Right ventricle myocardium inferior (tissue), 1 donor: ENCODE results near the gene RRP15. TPM values are rescaled to one million over a fixed set of nuclear protein-coding genes. Genes with fewer than 3 reads are reported as not detected.

Experiments
- ATAC-seq: fragments of 200-7000 bp; cut with Tn5 transposase; one replicate; pipeline ENCODE4 v1.9.1; 2020; ENCODE audit warnings: mild to moderate bottlenecking, moderate library complexity
- DNase-seq: peaks from one replicate; pipeline ENCODE4 v3.0.0; 2021; ENCODE audit errors: missing footprints
- intact Hi-C: fragments of 100-400 bp; cut with DNase I; formaldehyde crosslinking; loops from one replicate; pipeline ENCODE4 v1.11.0; 2022
- total RNA-seq: library from RNA; stranded (reverse); fragmentation: NEBNext Ultra II Directional; extraction: Animal tissue kit (Norgen Biotek cat#: 25700); gene quantifications from one replicate; pipeline ENCODE4 v1.2.1, GENCODE V29; 2021
- donor health status: DM: no; HTN: yes; CAD: no; lungs with severe emphysema.

RRP15 gene
- total RNA-seq, 1 donor from 2014 or later, result 21.9 TPM

DNA sequence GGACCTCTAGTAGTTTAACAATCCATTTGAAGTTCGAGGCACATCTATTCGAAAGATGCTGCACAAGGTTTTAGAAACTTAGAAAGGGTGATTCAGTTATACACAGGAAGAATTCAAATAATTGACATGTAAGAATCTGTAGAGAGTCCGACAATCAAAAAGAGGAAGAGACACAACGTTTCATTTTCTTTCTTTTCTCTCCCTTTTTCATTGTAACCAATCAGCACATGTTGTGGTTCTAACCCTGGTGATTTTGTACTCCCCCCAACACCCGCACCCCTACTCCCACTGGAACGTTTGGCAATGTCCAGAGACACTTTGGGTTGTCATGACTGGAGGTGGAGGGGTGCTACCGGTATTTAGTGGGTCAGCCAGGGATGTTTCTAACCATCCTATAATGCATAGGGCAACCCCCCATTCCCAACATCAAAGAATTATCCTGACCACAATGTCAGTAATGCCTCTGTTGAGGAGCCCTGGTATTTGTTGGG, 65.0 kb downstream of the RRP15 start:
- ATAC-seq (no peak), DNase-seq (no peak)
- intact Hi-C loops, result no loop called here

DNA sequence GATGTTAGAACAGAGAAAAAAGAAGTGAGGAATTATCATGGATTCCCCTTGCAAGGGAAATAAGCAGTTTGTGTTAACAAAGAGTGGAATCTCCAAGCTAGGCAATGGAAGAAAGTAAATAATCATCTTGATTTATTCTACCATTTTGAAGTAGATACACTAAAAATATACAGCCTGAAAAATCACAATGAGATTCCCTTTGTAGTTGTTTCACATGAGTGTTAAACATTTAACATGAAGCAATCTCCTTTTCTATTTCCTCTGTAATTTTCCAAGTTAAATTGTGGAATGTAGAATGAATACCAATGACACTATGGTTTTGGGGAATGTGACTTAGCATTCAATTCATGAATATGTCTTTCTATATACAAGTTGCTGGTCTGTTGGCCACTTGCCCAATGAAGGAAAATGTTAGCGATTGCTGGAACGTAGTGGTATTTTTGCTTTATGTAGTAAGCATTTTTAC, 65.7 kb downstream of the RRP15 start:
- intact Hi-C loops, result no loop called here
- no peak for DNase-seq
- ATAC-seq, result no peak

- DNase-seq, result peak; percentile 71
- intact Hi-C loops, result no loop called here
- peak; percentile 66 for ATAC-seq
Observed at GRCh38 chr1:218351391-218352074, 66.4 kb downstream of the RRP15 start.

GRCh38 chr1:218352075-218352438, 67.0 kb downstream of the RRP15 start:
- DNase-seq (no peak), ATAC-seq (peak; percentile 2)
- intact Hi-C loops, result no loop called here

GRCh38 chr1:218353656-218354055, 68.6 kb downstream of the RRP15 start:
- ATAC-seq (no peak), DNase-seq (no peak)
- intact Hi-C loops, result no loop called here

DNA sequence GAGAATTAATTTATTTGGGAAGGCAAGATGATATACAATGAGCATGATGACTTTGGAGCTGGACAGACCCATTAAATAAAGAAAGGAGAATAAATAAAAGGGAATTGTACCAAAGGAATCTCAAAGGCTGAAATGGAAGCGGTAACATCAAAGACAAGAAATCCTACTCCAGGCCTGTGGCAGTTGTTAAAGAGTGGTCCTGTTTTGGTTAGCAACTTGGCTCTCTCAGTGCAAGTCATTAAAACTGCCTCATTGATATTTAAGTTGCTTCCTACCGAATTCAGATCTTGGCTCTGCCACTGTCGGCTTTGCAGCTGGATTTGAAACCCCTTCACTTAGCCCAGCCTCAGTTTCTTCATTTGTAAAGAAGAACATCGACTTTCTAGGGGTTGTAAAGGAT, 70.2 kb downstream of the RRP15 start:
- DNase-seq (no peak), ATAC-seq (no peak)
- intact Hi-C loops, result no loop called here

DNA sequence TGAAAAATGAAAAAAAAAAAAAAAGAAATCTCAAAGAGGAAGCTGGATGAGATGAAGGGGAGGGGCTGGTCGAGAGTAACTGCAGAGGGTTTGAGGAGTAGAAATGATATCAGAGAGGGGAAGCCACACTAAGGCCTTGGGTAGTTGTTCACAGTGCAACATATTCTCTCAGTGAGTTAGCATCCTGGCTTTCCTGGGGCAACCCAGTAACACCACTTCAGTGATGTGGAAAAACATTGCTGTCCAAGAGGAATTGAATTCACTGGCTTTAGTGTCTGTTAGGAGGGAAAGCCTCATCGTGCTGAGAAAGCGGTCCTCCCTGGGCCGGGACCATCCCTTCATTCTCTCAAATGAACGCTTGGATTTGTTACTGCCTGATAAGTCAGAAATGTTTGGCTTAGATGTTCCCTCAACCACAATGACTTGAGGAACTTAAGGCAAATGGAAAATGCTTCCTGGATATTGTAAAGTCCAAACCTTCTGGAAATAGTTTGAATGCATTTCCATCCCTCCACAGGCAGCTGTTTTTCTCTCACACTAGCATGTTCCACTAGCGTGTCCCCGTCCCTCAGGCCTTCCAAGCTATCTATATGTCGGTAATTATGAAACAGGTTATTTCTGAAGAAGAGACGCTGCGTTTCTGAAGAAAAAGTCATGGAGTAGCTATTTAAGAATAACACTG, 72.3 kb downstream of the RRP15 start:
- intact Hi-C loops, result no loop called here
- ATAC-seq (peak; percentile 28), DNase-seq (no peak)

GRCh38 chr1:218357893-218358232, 72.8 kb downstream of the RRP15 start:
- intact Hi-C loops, result no loop called here
- ATAC-seq, result peak; percentile 26
- DNase-seq, result no peak

DNA sequence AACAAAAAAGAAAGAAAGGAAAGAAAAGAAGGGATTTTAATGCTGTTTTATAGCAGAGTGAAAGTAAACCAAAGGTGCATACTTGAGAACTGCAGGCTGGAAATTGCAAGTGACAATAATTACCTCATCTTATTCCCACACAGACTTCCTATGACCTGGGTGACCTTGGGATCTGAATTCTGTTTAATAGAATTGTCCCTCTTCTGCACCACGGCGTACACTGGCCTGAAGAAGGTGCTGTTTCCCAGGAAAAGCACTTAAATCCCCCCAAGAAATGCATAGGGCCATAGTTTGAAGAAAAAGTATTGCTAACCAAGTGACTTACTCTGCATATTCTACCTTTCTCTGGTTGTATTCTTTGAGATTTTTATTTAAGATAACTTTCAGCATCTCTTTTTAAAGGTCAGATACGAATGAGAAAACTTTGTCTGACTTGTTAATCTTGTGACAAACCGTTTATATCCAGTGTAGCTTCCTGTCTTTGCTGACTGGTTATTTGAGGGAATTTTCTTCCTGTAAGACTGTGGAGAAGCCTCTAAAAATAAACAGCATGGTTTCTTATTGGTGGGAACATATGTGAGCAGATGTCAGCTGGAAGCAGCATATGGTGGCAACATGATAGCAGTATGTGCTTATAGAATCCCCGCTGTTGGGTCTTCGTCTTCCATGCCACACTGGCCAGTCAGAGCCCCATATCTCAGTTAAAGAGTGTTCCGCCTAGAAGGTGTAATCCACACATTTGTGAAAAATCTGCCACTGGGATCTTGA, 76.4 kb downstream of the RRP15 start:
- ATAC-seq (no peak), DNase-seq (no peak)
- intact Hi-C loops, result no loop called here

DNA sequence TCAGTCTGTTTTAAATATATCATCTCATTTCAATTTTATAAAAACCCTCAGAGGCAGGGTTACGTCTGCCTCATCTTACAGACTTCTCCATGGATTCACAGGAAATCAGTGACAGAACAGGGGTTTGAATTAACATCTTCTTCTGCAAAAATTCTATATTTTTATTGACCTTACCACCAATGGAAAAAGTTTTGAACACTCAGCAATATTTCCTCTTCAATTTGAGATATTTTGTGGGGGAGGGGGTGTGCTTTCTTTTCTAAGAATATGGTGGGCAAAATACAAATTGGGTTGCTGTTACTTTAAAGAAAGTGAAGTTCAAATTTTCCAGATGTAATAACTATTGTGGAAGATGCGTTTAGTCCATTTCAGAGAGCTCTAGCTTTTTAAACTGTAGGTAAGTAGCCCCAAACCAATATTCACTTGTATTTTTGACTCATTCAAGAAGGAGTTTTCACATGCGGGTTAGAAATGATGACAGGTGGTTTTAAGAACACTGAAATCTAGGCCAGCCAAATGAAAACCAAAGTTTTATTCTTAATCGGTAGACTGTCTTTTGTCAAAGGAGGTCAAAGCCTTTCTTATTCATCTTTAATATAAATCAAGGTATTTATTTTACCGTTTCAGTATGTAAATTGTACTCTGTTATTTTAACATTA, 77.5 kb downstream of the RRP15 start:
- ATAC-seq (no peak), DNase-seq (no peak)
- intact Hi-C loops, result no loop called here

DNA sequence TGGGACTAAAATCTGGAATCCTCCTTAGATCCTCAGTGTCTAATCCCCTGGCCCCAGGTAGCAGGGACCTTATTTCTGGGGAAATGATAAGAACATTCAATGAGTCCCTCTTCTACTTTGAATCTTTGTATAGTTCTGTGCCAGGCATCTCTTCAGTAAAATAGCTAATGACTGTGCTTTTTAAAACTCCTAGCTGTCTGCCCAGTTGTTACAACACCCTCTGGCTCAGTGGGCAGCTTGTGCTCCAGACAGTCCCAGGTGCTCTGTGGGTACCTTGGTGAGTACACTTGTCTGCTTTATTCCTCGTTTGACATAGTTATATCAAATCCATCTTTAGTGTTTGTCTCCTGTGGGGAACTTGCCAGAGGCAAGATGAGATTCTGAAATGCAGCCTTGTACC, 78.0 kb downstream of the RRP15 start:
- DNase-seq (no peak), ATAC-seq (no peak)
- intact Hi-C loops, result no loop called here

- ATAC-seq (no peak), DNase-seq (no peak)
- intact Hi-C loops, result no loop called here
Observed at GRCh38 chr1:218364028-218364710, 79.1 kb downstream of the RRP15 start.

- no peak for DNase-seq
- intact Hi-C loops, result no loop called here
- ATAC-seq, result peak; percentile 47
Observed at GRCh38 chr1:218365226-218365999, 80.3 kb downstream of the RRP15 start.

- DNase-seq (no peak), ATAC-seq (no peak)
- intact Hi-C loops, result no loop called here
Observed at GRCh38 chr1:218366322-218367052, 81.4 kb downstream of the RRP15 start.

- DNase-seq (no peak), ATAC-seq (no peak)
- intact Hi-C loops, result no loop called here
Observed at GRCh38 chr1:218367118-218367517, 82.0 kb downstream of the RRP15 start.

- intact Hi-C loops, result no loop called here
- ATAC-seq (no peak), DNase-seq (no peak)
Observed at GRCh38 chr1:218368686-218369085, 83.6 kb downstream of the RRP15 start.

DNA sequence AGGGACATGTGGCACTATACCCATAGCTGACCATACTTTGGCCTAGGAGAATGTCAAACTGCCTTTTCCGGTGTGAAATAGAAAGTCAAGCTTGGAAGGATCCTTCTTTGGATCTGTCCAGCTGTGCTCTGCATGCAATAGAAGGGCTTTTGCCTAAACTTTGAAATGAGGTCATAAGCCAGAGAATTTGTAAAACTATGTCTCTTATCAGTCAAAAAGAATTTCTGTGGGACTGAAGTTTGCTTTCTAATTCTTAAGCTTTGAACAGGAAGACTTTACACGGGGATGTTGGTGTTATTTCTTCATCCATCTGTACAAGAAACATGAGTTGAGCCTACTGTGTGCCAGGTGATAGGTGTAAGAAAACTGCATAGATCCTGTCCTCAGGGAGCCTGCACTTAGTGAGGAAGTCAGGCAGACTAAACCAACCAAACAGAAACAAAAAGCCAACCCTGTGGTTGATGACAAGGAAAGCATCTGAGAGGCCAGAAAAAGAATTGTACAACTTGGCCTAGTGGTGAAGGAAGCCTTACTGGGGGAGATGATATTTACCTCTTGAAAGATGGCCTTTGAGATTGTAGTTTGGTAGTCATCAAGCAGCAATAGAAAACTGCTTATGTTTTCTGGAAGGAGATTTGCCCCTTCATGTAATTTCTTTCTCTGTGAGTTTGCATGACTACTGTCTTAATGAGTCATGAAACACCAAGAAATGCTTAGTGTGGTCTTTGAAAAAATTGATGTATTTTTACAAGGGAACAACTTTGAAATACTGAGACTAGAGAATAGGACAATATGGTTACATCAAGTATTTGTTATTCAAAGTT, 84.8 kb downstream of the RRP15 start:
- intact Hi-C loops, result no loop called here
- ATAC-seq (peak; percentile 49), DNase-seq (no peak)
